DND-41 (cell line): ENCODE data around the gene SLC17A7.

ENCODE experiments used
- ATAC-seq: fragments of 200-7000 bp; cut with Tn5 transposase; 3 replicates; pipeline ENCODE4 v1.9.1; 2021; ENCODE audit warnings: low read depth; ENCODE audit not compliant: insufficient read depth
- DNase-seq: peaks from one replicate; pipeline ENCODE4 v3.0.0-alpha.2; 2020
- H2AFZ ChIP-seq: 2 replicates; pipeline ENCODE4 v1.6.0; 2012; ENCODE audit warnings: low read depth, low read length
- H3K27ac ChIP-seq: 2 replicates; pipeline ENCODE4 v1.5.1; 2012; ENCODE audit warnings: low read length, inconsistent platforms
- H3K27me3 ChIP-seq: fragments of 200-600 bp; sonication (generic); 2 replicates; pipeline ENCODE4 v1.6.0; 2012; ENCODE audit warnings: low read length, mild to moderate bottlenecking, inconsistent platforms; ENCODE audit not compliant: insufficient read depth, poor library complexity
- H3K36me3 ChIP-seq: 2 replicates; pipeline ENCODE4 v1.5.1; 2012; ENCODE audit warnings: low read length, inconsistent platforms; ENCODE audit not compliant: insufficient read depth
- H3K4me1 ChIP-seq: 2 replicates; pipeline ENCODE4 v1.5.1; 2012; ENCODE audit warnings: mild to moderate bottlenecking, low read length; ENCODE audit not compliant: insufficient read depth
- H3K4me2 ChIP-seq: 2 replicates; pipeline ENCODE4 v1.6.0; 2012; ENCODE audit warnings: mild to moderate bottlenecking, moderate library complexity, low read length, inconsistent platforms; ENCODE audit not compliant: insufficient read depth
- H3K4me3 ChIP-seq, 2 experiments: fragments of 200-600 bp in 1 of 2; shearing (Covaris generic) in 1 of 2; 2 replicates each; pipeline ENCODE4 v1.5.1; 2012 to 2016; ENCODE audit warnings: inconsistent platforms in 2 of 2, low read length in 2 of 2, mild to moderate bottlenecking in 2 of 2, low read depth in 1 of 2, moderate library complexity in 1 of 2
- H3K79me2 ChIP-seq: 2 replicates; pipeline ENCODE4 v1.6.0; 2012; ENCODE audit warnings: low read length, inconsistent platforms; ENCODE audit not compliant: insufficient read depth
- H3K9ac ChIP-seq: 2 replicates; pipeline ENCODE4 v1.6.0; 2012; ENCODE audit warnings: low read depth, mild to moderate bottlenecking, inconsistent platforms, low read length, moderate library complexity
- H3K9me3 ChIP-seq: 2 replicates; pipeline ENCODE4 v1.5.1; 2012; ENCODE audit warnings: low read length, moderate library complexity, mild to moderate bottlenecking, inconsistent platforms; ENCODE audit not compliant: insufficient read depth, severe bottlenecking
- H4K20me1 ChIP-seq: 2 replicates; pipeline ENCODE4 v1.6.0; 2012; ENCODE audit warnings: low read length; ENCODE audit not compliant: insufficient read depth
- EZH2 ChIP-seq: IDR thresholded peaks from 3 replicates; pipeline ENCODE4 v1.6.1; 2012; ENCODE audit warnings: borderline replicate concordance, low read depth, mild to moderate bottlenecking, moderate library complexity, low read length, inconsistent platforms; ENCODE audit not compliant: severe bottlenecking
- TF ChIP-seq, protein P1 (sequence below): IDR thresholded peaks from 2 replicates; pipeline ENCODE4 v1.5.1; 2012; ENCODE audit warnings: borderline replicate concordance, low read length, moderate library complexity, mild to moderate bottlenecking; ENCODE audit not compliant: poor library complexity, severe bottlenecking; ENCODE audit errors: extremely low read depth

Gene SLC17A7

DNA sequence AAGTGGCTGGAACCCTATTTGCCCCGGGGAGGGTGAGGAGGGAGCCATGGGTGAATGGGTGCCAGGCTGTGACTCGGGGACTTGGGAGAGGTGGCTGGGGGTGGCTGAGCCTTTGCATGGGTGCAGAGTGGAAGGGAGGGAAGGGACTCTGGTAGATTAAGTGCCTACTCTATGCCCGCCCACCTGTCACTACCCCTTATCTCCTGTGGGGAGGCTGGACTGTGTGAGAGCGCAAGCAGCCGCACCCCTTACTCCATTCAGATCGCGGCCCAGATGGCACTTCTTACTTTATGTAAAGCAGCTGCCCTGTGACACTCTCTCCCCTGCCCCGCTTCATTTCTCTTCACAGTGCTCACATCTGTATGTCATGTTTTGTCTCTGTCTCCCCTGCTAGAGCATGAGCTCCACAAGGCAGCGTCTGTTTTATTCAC lies 50.4 kb downstream of the SLC17A7 start:
- ATAC-seq: no peak
- Histone ChIP-seq H3K36me3 (no peaks in the 10 kb centered on the region), H3K27ac (no peak overlapping the region), H3K4me2 (no peak overlapping the region), H2AFZ (no peak overlapping the region), H3K27me3 (no peaks in the 10 kb centered on the region), H3K4me3 (no peak overlapping the region), H3K79me2 (no peaks in the 10 kb centered on the region), H3K9ac (no peak overlapping the region), H3K9me3 (no peaks in the 10 kb centered on the region), H3K4me1 (no peaks in the 10 kb centered on the region), H4K20me1 (no peaks in the 10 kb centered on the region)
- TF ChIP-seq, protein P1, sequence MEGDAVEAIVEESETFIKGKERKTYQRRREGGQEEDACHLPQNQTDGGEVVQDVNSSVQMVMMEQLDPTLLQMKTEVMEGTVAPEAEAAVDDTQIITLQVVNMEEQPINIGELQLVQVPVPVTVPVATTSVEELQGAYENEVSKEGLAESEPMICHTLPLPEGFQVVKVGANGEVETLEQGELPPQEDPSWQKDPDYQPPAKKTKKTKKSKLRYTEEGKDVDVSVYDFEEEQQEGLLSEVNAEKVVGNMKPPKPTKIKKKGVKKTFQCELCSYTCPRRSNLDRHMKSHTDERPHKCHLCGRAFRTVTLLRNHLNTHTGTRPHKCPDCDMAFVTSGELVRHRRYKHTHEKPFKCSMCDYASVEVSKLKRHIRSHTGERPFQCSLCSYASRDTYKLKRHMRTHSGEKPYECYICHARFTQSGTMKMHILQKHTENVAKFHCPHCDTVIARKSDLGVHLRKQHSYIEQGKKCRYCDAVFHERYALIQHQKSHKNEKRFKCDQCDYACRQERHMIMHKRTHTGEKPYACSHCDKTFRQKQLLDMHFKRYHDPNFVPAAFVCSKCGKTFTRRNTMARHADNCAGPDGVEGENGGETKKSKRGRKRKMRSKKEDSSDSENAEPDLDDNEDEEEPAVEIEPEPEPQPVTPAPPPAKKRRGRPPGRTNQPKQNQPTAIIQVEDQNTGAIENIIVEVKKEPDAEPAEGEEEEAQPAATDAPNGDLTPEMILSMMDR: no peak
- TF ChIP-seq EZH2: no peak
- no peak for DNase-seq

DNA sequence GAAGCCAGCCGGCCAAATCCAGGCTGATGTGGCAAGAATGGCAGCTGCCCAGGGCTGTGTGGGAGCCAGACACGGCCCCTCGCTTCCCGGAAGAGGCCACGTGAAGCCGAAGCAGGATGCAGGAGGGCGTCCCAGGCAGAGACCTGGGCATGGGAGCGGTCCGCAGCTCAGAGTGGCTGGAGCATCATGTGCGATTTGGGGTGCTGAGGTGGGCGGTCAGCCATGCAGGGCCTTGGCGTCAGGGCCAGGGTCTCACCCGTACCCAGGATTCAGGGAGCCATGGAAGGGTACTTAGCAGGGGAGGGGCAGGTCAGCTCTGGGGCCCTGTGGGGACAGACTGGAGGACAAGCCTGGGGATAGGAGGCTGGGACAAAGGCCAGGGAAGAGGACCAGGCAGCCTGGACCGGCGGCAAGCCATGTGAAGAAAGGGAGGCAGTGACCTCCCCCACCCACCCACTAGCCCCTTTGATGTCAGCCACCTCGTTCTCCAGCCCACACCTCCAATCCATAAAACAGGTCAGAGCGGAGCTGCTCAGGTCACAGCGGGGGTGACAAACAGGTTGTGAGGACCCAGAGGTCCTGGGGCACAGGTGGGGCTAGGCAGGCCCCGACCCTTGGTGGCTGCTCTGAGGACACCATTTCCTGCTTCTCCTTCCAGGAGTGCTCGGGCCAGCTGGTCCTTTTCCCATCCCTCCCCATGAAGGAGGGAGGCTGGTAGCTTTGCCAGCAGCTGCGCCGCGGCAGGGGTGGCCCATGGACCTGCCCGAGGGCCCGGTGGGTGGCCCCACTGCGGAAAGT lies 51.0 kb downstream of the SLC17A7 start:
- no peak overlapping the region for H3K4me2 ChIP-seq
- H3K79me2 ChIP-seq: no peaks in the 10 kb centered on the region
- no peaks in the 10 kb centered on the region for H3K27me3 ChIP-seq
- no peak overlapping the region for H3K9ac ChIP-seq
- TF ChIP-seq EZH2: no peak
- TF ChIP-seq, protein P1: no peak
- H3K36me3 ChIP-seq: no peaks in the 10 kb centered on the region
- DNase-seq: no peak
- no peaks in the 10 kb centered on the region for H3K4me1 ChIP-seq
- ATAC-seq: no peak
- no peaks in the 10 kb centered on the region for H4K20me1 ChIP-seq
- H2AFZ ChIP-seq: no peak overlapping the region
- no peak overlapping the region for H3K4me3 ChIP-seq
- no peak overlapping the region for H3K27ac ChIP-seq
- no peaks in the 10 kb centered on the region for H3K9me3 ChIP-seq

DNA sequence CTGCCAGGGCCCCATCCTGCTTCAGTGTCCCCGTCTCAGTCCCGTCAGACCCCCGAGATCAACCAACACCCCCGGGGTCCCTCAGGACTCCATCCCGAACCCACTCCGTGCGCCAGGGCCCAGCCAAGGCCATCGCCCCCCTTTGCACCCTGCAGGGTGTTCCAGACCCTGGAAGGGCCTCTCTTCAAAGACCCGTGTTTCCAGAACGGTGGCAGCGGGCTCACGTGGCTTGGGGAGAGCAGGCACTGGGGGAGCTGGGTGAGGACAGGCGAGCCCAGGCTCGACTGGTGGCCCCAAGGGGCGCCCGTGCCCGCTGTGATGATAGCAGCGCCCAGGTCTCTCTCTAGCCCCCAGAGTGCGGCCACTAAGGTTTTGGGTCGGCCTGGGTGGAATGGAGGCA lies 51.9 kb downstream of the SLC17A7 start:
- Histone ChIP-seq H3K79me2 (no peaks in the 10 kb centered on the region), H3K4me3 (no peak overlapping the region), H4K20me1 (no peaks in the 10 kb centered on the region), H3K9ac (no peak overlapping the region), H3K36me3 (no peaks in the 10 kb centered on the region), H3K27me3 (no peaks in the 10 kb centered on the region), H3K4me2 (no peak overlapping the region), H3K27ac (no peak overlapping the region), H2AFZ (no peak overlapping the region), H3K9me3 (no peaks in the 10 kb centered on the region), H3K4me1 (no peaks in the 10 kb centered on the region)
- no peak for DNase-seq
- no peak for ATAC-seq
- TF ChIP-seq EZH2: no peak
- TF ChIP-seq, protein P1: no peak
